ENCODE measurements around the gene NEK8. TPM values are rescaled to one million over a fixed set of nuclear protein-coding genes. Genes with fewer than 3 reads are reported as not detected.

Gene NEK8
- total RNA-seq, 2 experiments from 2014 or later: 14.0 to 17.0 TPM

GRCh38 chr17:28737770-28738679, 9.4 kb downstream of the NEK8 start:
- ChIA-PET POLR2A (interaction anchor here (5.6 kb wide), 1 partner anchor 11 kb away, joined by 56 read pairs; the partner anchor contains the start of genes NEK8 and TLCD1), CTCF (ENCODE audit: unreplicated experiment) (interaction anchor here (1.3 kb wide), 1 partner anchor 10 kb away, joined by 5 read pairs; no protein-coding TSS in a partner anchor)
- Histone ChIP-seq H3K9me3 (ENCODE audit: low read length) (peaks cover 3% of the 10 kb centered on the region; the same call in 1 of the 2 replicates), H3K4me2 (ENCODE audit: low read length) (peak overlapping the region; percentile 77), H3K4me1 (ENCODE audit: insufficient read depth, low read length, poor library complexity, severe bottlenecking) (peaks cover 68% of the 10 kb centered on the region), H3K27ac (ENCODE audit: low read depth, low read length, poor library complexity, severe bottlenecking) (peak overlapping the region; percentile 95), H3K79me2 (ENCODE audit: insufficient read depth, low read depth, low read length) (peaks cover 10% of the 10 kb centered on the region; the same call in 1 of the 2 replicates), H3K4me3 (ENCODE audit: low read depth, low read length, poor library complexity, severe bottlenecking) (peak overlapping the region; percentile 60), H4K20me1 (ENCODE audit: insufficient read depth, low read length) (no peaks in the 10 kb centered on the region), H3K9me2 (ENCODE audit: insufficient read depth, low read length) (no peaks in the 10 kb centered on the region), H2AFZ (ENCODE audit: low read length) (peak overlapping the region; percentile 22; the same call in 1 of the 2 replicates), H3K36me3 (ENCODE audit: insufficient read depth, low read length) (peaks cover 32% of the 10 kb centered on the region)
- peak; percentile 96 for DNase-seq (ENCODE audit: low spot score)
- TF ChIP-seq EZH2phosphoT487 (IDR thresholded peaks at IDR 0.05; ENCODE audit: borderline replicate concordance, low read depth, low read length) (no peak), CTCF (conservative IDR thresholded peaks at IDR 0.05; ENCODE audit: low read length) (no peak)
- intact Hi-C loops (cut with micrococcal nuclease; ENCODE audit: unreplicated experiment): loop anchor here (1.0 kb wide), 2 partner anchors 10 to 12 kb away; partner anchors contain the start of gene NEK8
- TSS peak; percentile 85 for BruUV-seq (replicated peaks)

GRCh38 chr17:28738680-28739384, 10.2 kb downstream of the NEK8 start:
- ChIA-PET CTCF (ENCODE audit: unreplicated experiment) (interaction anchor here (1.3 kb wide), 1 partner anchor 11 kb away, joined by 5 read pairs; no protein-coding TSS in a partner anchor), POLR2A (interaction anchor here (0.5 to 5.6 kb wide), 3 partner anchors 11 to 78 kb away, joined by 4 to 56 read pairs (median 4); partner anchors contain the start of genes NEK8 and TLCD1)
- Histone ChIP-seq H3K27ac (ENCODE audit: low read depth, low read length, poor library complexity, severe bottlenecking) (peak overlapping the region; percentile 95), H2AFZ (ENCODE audit: low read length) (no peak overlapping the region), H3K4me1 (ENCODE audit: insufficient read depth, low read length, poor library complexity, severe bottlenecking) (peaks cover 69% of the 10 kb centered on the region), H3K9me3 (ENCODE audit: low read length) (peaks cover 3% of the 10 kb centered on the region; the same call in 1 of the 2 replicates), H3K79me2 (ENCODE audit: insufficient read depth, low read depth, low read length) (peaks cover 10% of the 10 kb centered on the region; the same call in 1 of the 2 replicates), H3K4me2 (ENCODE audit: low read length) (peak overlapping the region; percentile 77), H4K20me1 (ENCODE audit: insufficient read depth, low read length) (no peaks in the 10 kb centered on the region), H3K9me2 (ENCODE audit: insufficient read depth, low read length) (no peaks in the 10 kb centered on the region), H3K36me3 (ENCODE audit: insufficient read depth, low read length) (peaks cover 32% of the 10 kb centered on the region), H3K4me3 (ENCODE audit: low read depth, low read length, poor library complexity, severe bottlenecking) (peak overlapping the region; percentile 60)
- peak; percentile 88 for DNase-seq (ENCODE audit: low spot score)
- TF ChIP-seq CTCF (conservative IDR thresholded peaks at IDR 0.05; ENCODE audit: low read length) (no peak), EZH2phosphoT487 (IDR thresholded peaks at IDR 0.05; ENCODE audit: borderline replicate concordance, low read depth, low read length) (no peak)
- no TSS peak for BruUV-seq (replicated peaks)
- intact Hi-C loops (cut with micrococcal nuclease; ENCODE audit: unreplicated experiment): loop anchor here (1.0 kb wide), 2 partner anchors 11 kb away; partner anchors contain the start of gene NEK8
